Right lung (tissue), 5 donors: Measurements from ENCODE around the gene TRPM3. TPM values are rescaled to one million over a fixed set of nuclear protein-coding genes. Genes with fewer than 3 reads are reported as not detected.
A peak's percentile ranks its signal among the peaks of the same experiment; 100 is the strongest.

ENCODE experiments used
- DNase-seq, 2 donors: peaks; one replicate each; pipeline ENCODE4 v3.0.0-alpha.2; 2013
- polyA plus RNA-seq, 5 donors: library from polyadenylated mRNA; unstranded; fragments of 120-200 nt; gene quantifications; one replicate each; pipeline versions ENCODE4 v1.2.1 to v1.2.3, GENCODE V29; 2013; ENCODE audit warnings: inconsistent platforms in 1 of 5, low replicate concordance in 1 of 5; ENCODE audit not compliant: insufficient read length in 5 of 5, insufficient read depth in 1 of 5

The TRPM3 gene
- polyA plus RNA-seq, 5 donors: 0.45 to 1.7 (median 1.1) TPM

- no peak for DNase-seq
These were observed 564.6 kb downstream of the TRPM3 start for GRCh38 chr9:70556771-70557170.

- DNase-seq: no peak
These were observed 566.5 kb downstream of the TRPM3 start for GRCh38 chr9:70554881-70555280.

GRCh38 chr9:70553707-70554673 is 567.4 kb downstream of the TRPM3 start:
- DNase-seq: peak; percentile 75

GRCh38 chr9:70552561-70552960 is 568.9 kb downstream of the TRPM3 start:
- DNase-seq: no peak

GRCh38 chr9:70551801-70552200 is 569.6 kb downstream of the TRPM3 start:
- DNase-seq: no peak

GRCh38 chr9:70551396-70551795 is 570.0 kb downstream of the TRPM3 start:
- no peak for DNase-seq

- DNase-seq: no peak
These were observed 571.5 kb downstream of the TRPM3 start for GRCh38 chr9:70549926-70550325.

- DNase-seq: no peak
These were observed 579.0 kb downstream of the TRPM3 start for GRCh38 chr9:70542311-70542931.

- no peak for DNase-seq
These were observed 581.4 kb downstream of the TRPM3 start for GRCh38 chr9:70540016-70540415.

- DNase-seq: no peak
These were observed 581.9 kb downstream of the TRPM3 start for GRCh38 chr9:70539526-70539925.

GRCh38 chr9:70539001-70539400 is 582.4 kb downstream of the TRPM3 start:
- DNase-seq: no peak

- no peak for DNase-seq
These were observed 584.3 kb downstream of the TRPM3 start for GRCh38 chr9:70537084-70537483.

- DNase-seq: no peak
These were observed 585.7 kb downstream of the TRPM3 start for GRCh38 chr9:70535546-70536323.

- DNase-seq: no peak
These were observed 587.0 kb downstream of the TRPM3 start for GRCh38 chr9:70534471-70534870.

- no peak for DNase-seq
These were observed 587.4 kb downstream of the TRPM3 start for GRCh38 chr9:70534061-70534460.

- no peak for DNase-seq
These were observed 587.9 kb downstream of the TRPM3 start for GRCh38 chr9:70533492-70533891.

GRCh38 chr9:70532716-70533115 is 588.7 kb downstream of the TRPM3 start:
- DNase-seq: no peak

GRCh38 chr9:70531311-70531710 is 590.1 kb downstream of the TRPM3 start:
- no peak for DNase-seq

- no peak for DNase-seq
These were observed 590.7 kb downstream of the TRPM3 start for GRCh38 chr9:70530716-70531115.

- no peak for DNase-seq
These were observed 591.6 kb downstream of the TRPM3 start for GRCh38 chr9:70529833-70530232.

GRCh38 chr9:70529377-70529776 is 592.0 kb downstream of the TRPM3 start:
- DNase-seq: no peak

GRCh38 chr9:70526902-70527301 is 594.5 kb downstream of the TRPM3 start:
- no peak for DNase-seq
